ENCODE data around the gene ZKSCAN3.
"Not testable (repeated sequence)": the region's sequence is repeated elsewhere in the genome, so short reads cannot be mapped to it uniquely, and the experiment has no call there.

ZKSCAN3 gene

GRCh38 chr6:28349892-28350737, at the start of gene ZKSCAN3:
Gene ZKSCAN3 (plus strand): TSS chr6:28349947. CDS start chr6:28359587, 9,640 bp downstream.
- DNase-seq, result peak; percentile 97

- DNase-seq, result no peak
Observed at GRCh38 chr6:28303570-28303969, 46.2 kb upstream of the ZKSCAN3 start.

- not testable (repeated sequence) for DNase-seq
Observed at GRCh38 chr6:28306363-28306762, 43.4 kb upstream of the ZKSCAN3 start.

- DNase-seq, result no peak
Observed at GRCh38 chr6:28311139-28311823, 38.5 kb upstream of the ZKSCAN3 start.

DNA sequence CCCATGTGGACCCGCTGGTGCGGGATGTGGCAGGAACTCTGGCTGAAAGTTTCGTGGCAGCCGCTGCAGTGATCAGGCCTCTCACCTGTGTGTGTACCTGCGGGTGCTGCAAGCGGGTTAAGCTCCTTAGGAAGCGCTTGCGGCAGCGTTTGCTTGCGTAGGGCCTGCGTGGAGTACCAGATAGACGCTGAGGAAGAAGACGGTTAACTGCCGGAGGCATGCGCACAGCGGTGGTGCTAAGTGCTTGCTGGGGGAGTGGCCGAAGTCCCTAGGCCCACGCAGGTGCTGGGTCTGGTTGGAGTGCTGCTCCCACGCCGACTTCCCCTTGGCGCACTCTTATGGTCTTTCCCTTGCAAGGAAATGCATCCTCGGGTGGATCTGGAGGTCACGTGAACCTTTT, 36.8 kb upstream of the ZKSCAN3 start:
- no peak for DNase-seq

GRCh38 chr6:28315628-28316027, 34.1 kb upstream of the ZKSCAN3 start:
- peak; percentile 26 for DNase-seq

DNA sequence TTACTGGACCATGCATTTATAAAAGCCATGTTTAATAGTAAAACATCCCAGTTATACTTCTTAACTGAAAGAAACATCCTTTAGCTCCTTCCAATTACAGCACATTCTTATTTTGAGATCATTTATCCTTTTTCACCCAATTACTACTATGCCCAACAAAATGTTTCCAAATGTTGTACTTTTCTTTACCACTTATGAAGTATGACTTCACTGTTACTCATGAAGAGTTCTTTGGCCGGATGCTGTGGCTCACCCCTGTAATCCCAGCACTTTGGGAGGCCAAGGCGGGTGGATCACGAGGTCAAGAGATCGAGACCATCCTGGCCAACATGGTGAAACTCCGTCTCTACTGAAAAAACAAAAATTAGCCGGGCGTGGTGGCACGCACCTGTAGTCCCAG, 31.9 kb upstream of the ZKSCAN3 start:
- DNase-seq, result not testable (repeated sequence)

DNA sequence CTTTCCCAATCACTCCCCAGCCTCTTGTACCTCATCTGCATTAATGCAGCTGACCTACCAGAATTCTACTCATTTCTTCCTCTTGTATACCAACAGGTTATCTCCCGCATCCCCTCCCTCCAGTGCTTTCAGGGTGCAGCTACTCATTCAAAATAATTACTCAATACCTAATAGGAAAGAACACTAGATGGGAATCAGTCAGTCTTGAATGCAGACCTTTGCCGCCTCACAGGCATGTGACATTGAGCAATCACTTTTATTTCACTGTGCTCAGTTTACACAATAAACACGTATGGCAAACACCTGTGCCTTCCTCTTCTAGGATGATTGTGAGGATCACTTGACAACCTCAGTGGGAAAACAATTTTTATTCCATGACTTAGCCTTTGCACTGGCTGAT, 27.1 kb upstream of the ZKSCAN3 start:
- no peak for DNase-seq

GRCh38 chr6:28323813-28324424, 25.8 kb upstream of the ZKSCAN3 start:
- DNase-seq, result no peak

DNA sequence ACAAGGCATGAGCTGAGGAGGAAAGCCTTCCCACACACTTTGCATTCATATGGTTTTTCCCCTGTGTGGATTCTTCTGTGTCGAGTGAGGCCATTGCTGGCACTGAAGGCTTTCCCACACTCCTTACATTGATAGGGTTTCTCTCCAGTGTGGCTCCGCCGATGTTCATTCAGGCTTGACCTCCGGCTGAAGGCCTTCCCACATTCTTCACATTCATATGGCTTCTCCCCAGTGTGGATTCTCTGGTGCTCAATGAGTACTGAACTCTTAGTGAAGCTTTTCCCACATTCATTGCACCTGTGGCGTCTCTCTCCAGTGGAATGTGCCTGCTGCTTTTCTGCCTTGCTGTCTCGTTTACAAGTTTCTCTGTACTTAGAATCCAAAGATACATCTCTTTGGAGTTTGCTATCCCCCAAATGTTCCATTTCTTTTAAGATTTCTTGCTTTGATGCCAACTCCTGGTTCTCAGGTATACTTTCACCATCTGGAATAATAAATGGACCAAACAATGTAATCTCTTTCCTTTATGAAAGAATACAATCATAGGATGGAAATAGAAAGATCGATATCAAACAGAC, 23.3 kb upstream of the ZKSCAN3 start:
- DNase-seq, result no peak

GRCh38 chr6:28330041-28330440, 19.7 kb upstream of the ZKSCAN3 start:
- DNase-seq, result peak; percentile 31

DNA sequence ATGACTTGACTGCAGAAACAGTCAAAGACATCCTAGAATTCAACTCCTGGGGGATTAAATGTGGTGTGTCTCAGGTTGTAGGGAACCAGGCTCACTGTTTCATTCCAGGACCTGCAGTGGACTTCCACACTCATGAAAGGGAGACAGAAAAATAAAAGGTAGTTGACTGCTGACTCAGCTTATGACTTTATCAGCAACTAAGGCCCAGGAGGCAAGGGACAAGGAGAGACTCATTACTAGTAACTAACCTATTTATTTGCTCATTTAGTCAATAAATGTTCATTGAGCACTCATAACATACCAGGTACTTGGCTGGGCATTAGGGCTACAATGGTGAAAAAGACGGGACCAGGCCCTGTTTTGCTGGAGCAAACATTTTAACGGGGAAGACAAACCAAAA, 16.7 kb upstream of the ZKSCAN3 start:
- peak; percentile 56 for DNase-seq

DNA sequence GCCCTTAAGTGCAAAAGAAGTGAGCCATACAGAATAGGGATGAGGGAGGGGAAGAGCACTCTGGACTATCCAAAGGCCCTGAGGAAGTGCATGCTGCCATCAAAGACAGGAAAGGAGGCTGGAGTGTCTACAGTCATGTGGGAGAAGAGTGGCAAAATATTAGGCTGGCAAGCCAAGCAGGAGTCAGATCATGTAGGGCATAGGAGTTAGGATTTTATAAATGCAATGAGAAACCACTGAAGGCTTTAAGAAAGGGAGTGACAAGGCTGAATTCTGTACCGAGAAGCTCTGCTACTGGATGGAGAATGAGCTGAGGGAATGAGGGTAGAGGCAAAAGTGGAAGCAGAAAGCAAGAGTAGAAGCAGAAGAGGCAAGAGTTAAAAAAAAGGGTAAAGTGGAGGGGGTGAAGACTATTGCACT, 16.1 kb upstream of the ZKSCAN3 start:
- peak; percentile 67 for DNase-seq

GRCh38 chr6:28334286-28335039, 15.3 kb upstream of the ZKSCAN3 start:
- no peak for DNase-seq

DNA sequence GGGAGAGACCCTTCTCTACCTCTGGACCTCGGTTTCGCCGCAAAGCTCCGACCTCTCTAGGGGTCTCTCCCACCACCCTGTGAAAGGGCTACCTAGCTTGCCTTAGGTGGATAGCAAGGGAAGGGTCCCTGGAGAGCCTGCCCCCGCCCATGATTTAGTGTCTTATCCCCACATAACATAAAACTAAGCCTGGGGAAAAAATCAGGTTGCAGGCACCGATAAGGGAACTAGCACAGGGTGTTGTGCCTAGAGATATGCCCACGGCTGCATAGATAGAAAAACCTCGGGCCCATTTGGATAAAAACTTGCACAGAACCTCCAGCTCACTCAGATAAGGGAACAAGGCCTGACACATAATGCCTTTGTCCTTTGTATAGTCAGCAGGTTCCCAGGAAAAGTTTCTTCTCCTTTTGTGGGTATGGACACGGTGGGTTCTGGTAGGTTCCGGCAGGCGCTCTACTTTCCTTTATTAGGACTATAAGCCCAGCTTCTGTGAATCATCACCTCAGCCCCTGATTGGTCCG, 14.6 kb upstream of the ZKSCAN3 start:
- peak; percentile 100 for DNase-seq

DNA sequence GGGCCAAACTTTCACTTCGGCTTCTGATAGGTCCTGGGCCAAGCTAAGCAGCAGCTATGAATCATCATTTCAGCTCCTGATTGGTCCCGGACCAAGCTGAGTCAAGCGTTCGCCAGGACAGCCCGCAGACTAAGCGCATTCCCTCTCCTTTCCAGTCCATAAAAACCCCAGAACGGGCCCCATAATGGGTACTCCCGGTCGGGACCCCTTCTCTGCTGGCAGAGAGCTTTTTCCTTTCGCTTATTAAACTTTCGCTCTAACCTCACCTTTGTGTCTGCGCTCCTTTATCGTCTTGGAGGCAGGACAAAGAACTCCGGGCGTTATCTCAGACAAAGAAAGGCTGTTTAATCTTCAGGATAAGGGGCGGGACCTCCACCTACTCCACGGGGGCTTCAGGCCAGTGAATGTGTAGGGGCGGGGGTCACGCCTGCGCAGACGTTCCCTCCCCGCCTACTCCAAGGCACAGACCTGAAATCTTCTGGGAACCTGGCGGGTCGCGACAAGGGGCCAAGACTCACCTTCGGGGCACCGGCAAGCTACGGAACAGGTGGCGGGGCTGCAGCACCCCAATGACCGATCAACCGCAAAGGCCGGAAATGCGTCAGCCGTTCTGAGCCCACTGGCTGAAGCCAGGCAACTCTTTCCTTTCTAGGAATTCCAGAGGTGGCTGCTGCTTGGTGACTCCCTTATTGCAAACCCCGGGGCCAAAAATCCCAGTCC, 14.0 kb upstream of the ZKSCAN3 start, which contains the start of gene ZSCAN31:
TSS of gene ZSCAN31 (minus strand) at position 585 of the 720 bp plus-strand sequence. CDS start 6,465 bp downstream, outside the sequence.
- peak; percentile 99 for DNase-seq

- DNase-seq, result peak; percentile 98
Observed at GRCh38 chr6:28336284-28337120, 13.2 kb upstream of the ZKSCAN3 start.

DNA sequence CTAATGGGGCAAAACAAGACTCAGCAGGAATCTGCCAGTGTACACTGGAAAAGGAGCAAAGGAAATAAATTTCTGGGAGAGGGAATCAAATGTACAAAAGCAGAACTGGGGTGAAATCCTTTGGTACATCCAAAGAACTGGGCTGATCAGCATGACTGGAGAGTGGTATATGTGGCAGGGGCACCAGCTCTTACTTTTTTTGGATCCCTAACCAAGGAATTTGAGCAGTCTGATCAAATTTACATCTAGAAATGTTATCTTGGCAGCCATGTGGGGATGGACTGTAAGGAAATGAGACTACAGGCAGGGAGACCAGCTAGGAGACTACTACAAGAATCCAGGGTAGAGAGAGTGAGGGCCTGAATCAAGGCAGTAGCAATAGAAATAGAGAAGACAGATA, 12.6 kb upstream of the ZKSCAN3 start:
- DNase-seq, result peak; percentile 75

- peak; percentile 37 for DNase-seq
Observed at GRCh38 chr6:28340310-28341095, 9.2 kb upstream of the ZKSCAN3 start.
